GDM1 (cell line): ENCODE results near the gene CD28.
"Not testable (repeated sequence)": the region's sequence is repeated elsewhere in the genome, so short reads cannot be mapped to it uniquely, and the experiment has no call there.

Experiments
- DNase-seq: peaks from one replicate; lab custom pipeline; 2025; lab: John Stamatoyannopoulos, UW

CD28 gene

GRCh38 chr2:203784710-203785270 is 78.4 kb downstream of the CD28 start:
- DNase-seq = not testable (repeated sequence)

GRCh38 chr2:203785391-203786110 is 79.1 kb downstream of the CD28 start:
- DNase-seq = not testable (repeated sequence)

GRCh38 chr2:203786549-203787351 is 80.3 kb downstream of the CD28 start:
- DNase-seq = no peak

- DNase-seq = no peak
Measured at GRCh38 chr2:203787979-203788378, 81.5 kb downstream of the CD28 start.
